Measurements from ENCODE around the gene ICE2. TPM values are rescaled to one million over a fixed set of nuclear protein-coding genes. Genes with fewer than 3 reads are reported as not detected.

Gene ICE2
- total and polyA plus RNA-seq, 4 donors: 5.7 to 26.6 (median 16.8) TPM

DNA sequence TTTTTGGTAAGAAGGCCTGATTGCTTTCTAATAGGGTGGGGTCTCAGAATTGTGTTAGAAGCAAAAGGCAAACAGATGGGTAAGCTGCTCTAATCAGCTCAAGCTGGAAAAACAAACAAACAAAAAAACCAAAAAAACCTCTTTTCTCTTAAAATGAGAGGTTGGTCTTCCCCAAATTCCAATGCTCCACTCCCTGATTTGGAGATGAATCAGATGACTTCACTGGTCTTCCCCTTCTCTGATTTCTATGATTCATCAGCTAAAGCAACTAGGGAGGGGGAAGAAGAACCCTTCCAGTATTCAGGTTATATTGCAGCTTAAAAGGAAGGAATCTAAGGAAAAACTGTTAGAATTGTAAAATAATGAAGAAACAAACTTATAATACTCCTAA, 71.5 kb downstream of the ICE2 start:
- H3K36me3 ChIP-seq (ENCODE audit: control insufficient read depth in 4 of 4, insufficient read depth in 3 of 4, low read depth in 1 of 4, low read length in 3 of 4): no peaks in the 10 kb centered on the region
- H3K4me1 ChIP-seq (ENCODE audit: control insufficient read depth in 4 of 4, insufficient read depth in 4 of 4, low read length in 3 of 4): peaks cover 0 to 11% (median 7%) of the 10 kb centered on the region in 4 donors
- H3K27me3 ChIP-seq (ENCODE audit: control insufficient read depth in 4 of 4, insufficient read depth in 4 of 4, low read length in 3 of 4): no peaks in the 10 kb centered on the region
- H3K27ac ChIP-seq (ENCODE audit: low read depth in 1 of 2, low read length in 2 of 2): no peak overlapping the region
- no peak for DNase-seq (ENCODE audit: low spot score)
- H3K4me3 ChIP-seq (ENCODE audit: low read depth in 1 of 3, low read length in 3 of 3): no peak overlapping the region
- H3K9me3 ChIP-seq (ENCODE audit: control insufficient read depth in 4 of 4, low read length in 3 of 4): no peaks in the 10 kb centered on the region
- H3K9ac ChIP-seq (ENCODE audit: low read depth in 1 of 2, low read length in 2 of 2): no peak overlapping the region
- TF ChIP-seq YY1 (IDR thresholded peaks at IDR 0.05): no peak
- TF ChIP-seq FOXA1 (IDR thresholded peaks at IDR 0.05): no peak
- TF ChIP-seq, protein P1, sequence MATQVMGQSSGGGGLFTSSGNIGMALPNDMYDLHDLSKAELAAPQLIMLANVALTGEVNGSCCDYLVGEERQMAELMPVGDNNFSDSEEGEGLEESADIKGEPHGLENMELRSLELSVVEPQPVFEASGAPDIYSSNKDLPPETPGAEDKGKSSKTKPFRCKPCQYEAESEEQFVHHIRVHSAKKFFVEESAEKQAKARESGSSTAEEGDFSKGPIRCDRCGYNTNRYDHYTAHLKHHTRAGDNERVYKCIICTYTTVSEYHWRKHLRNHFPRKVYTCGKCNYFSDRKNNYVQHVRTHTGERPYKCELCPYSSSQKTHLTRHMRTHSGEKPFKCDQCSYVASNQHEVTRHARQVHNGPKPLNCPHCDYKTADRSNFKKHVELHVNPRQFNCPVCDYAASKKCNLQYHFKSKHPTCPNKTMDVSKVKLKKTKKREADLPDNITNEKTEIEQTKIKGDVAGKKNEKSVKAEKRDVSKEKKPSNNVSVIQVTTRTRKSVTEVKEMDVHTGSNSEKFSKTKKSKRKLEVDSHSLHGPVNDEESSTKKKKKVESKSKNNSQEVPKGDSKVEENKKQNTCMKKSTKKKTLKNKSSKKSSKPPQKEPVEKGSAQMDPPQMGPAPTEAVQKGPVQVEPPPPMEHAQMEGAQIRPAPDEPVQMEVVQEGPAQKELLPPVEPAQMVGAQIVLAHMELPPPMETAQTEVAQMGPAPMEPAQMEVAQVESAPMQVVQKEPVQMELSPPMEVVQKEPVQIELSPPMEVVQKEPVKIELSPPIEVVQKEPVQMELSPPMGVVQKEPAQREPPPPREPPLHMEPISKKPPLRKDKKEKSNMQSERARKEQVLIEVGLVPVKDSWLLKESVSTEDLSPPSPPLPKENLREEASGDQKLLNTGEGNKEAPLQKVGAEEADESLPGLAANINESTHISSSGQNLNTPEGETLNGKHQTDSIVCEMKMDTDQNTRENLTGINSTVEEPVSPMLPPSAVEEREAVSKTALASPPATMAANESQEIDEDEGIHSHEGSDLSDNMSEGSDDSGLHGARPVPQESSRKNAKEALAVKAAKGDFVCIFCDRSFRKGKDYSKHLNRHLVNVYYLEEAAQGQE (IDR thresholded peaks at IDR 0.05): no peak
- TF ChIP-seq JUND (IDR thresholded peaks at IDR 0.05): no peak
- no peak for TF ChIP-seq RXRA (IDR thresholded peaks at IDR 0.05)
- TF ChIP-seq, protein P2, sequence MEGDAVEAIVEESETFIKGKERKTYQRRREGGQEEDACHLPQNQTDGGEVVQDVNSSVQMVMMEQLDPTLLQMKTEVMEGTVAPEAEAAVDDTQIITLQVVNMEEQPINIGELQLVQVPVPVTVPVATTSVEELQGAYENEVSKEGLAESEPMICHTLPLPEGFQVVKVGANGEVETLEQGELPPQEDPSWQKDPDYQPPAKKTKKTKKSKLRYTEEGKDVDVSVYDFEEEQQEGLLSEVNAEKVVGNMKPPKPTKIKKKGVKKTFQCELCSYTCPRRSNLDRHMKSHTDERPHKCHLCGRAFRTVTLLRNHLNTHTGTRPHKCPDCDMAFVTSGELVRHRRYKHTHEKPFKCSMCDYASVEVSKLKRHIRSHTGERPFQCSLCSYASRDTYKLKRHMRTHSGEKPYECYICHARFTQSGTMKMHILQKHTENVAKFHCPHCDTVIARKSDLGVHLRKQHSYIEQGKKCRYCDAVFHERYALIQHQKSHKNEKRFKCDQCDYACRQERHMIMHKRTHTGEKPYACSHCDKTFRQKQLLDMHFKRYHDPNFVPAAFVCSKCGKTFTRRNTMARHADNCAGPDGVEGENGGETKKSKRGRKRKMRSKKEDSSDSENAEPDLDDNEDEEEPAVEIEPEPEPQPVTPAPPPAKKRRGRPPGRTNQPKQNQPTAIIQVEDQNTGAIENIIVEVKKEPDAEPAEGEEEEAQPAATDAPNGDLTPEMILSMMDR (IDR thresholded peaks at IDR 0.05; ENCODE audit: low read depth, low read length, missing input control): no peak
- TF ChIP-seq NR2F2 (IDR thresholded peaks at IDR 0.05): no peak
- TF ChIP-seq SP1 (IDR thresholded peaks at IDR 0.05): no peak
- TF ChIP-seq RAD21 (IDR thresholded peaks at IDR 0.05): no peak
- TF ChIP-seq, protein P3, sequence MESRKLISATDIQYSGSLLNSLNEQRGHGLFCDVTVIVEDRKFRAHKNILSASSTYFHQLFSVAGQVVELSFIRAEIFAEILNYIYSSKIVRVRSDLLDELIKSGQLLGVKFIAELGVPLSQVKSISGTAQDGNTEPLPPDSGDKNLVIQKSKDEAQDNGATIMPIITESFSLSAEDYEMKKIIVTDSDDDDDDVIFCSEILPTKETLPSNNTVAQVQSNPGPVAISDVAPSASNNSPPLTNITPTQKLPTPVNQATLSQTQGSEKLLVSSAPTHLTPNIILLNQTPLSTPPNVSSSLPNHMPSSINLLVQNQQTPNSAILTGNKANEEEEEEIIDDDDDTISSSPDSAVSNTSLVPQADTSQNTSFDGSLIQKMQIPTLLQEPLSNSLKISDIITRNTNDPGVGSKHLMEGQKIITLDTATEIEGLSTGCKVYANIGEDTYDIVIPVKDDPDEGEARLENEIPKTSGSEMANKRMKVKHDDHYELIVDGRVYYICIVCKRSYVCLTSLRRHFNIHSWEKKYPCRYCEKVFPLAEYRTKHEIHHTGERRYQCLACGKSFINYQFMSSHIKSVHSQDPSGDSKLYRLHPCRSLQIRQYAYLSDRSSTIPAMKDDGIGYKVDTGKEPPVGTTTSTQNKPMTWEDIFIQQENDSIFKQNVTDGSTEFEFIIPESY (IDR thresholded peaks at IDR 0.05): no peak
- TF ChIP-seq, protein P4, sequence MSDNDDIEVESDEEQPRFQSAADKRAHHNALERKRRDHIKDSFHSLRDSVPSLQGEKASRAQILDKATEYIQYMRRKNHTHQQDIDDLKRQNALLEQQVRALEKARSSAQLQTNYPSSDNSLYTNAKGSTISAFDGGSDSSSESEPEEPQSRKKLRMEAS (IDR thresholded peaks at IDR 0.05): no peak
- TF ChIP-seq HNF4G (IDR thresholded peaks at IDR 0.05): no peak
- no peak for TF ChIP-seq FOXA2 (IDR thresholded peaks at IDR 0.05)
- no peak for TF ChIP-seq HNF4A (conservative IDR thresholded peaks at IDR 0.05)
- TF ChIP-seq TAF1 (conservative IDR thresholded peaks at IDR 0.05): no peak
- no peak for TF ChIP-seq GABPA (IDR thresholded peaks at IDR 0.05 in 1 of 2, conservative IDR thresholded peaks at IDR 0.05 in 1 of 2)
- no peak for TF ChIP-seq EGR1 (IDR thresholded peaks at IDR 0.05; ENCODE audit: low read depth in 2 of 2)
- TF ChIP-seq, protein P5, sequence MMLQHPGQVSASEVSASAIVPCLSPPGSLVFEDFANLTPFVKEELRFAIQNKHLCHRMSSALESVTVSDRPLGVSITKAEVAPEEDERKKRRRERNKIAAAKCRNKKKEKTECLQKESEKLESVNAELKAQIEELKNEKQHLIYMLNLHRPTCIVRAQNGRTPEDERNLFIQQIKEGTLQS (IDR thresholded peaks at IDR 0.05): no peak

Measured in liver (tissue), 9 donors.